Activated T-cell treated with anti-CD3 and anti-CD28 coated beads for 48 hours (primary cell): ENCODE measurements around the gene ASRGL1.
"Not testable (repeated sequence)": the region's sequence is repeated elsewhere in the genome, so short reads cannot be mapped to it uniquely, and the experiment has no call there.

Experiments used
- DNase-seq: peaks from one replicate; pipeline ENCODE4 v3.0.0-alpha.2; 2020; ENCODE audit warnings: low read depth

The ASRGL1 gene

GRCh38 chr11:62337303-62338181, at the start of gene ASRGL1:
ASRGL1 (plus strand) TSS chr11:62337448; CDS start chr11:62337978, 530 bp downstream.
- peak; percentile 67 for DNase-seq

- DNase-seq: no peak
These were observed 41.7 kb upstream of the ASRGL1 start for GRCh38 chr11:62295504-62295903.

GRCh38 chr11:62298975-62299374, 38.3 kb upstream of the ASRGL1 start, which contains the start of gene SCGB1D4:
SCGB1D4 (minus strand) TSS chr11:62299075; CDS start chr11:62299010, 65 bp downstream.
- DNase-seq: no peak

DNA sequence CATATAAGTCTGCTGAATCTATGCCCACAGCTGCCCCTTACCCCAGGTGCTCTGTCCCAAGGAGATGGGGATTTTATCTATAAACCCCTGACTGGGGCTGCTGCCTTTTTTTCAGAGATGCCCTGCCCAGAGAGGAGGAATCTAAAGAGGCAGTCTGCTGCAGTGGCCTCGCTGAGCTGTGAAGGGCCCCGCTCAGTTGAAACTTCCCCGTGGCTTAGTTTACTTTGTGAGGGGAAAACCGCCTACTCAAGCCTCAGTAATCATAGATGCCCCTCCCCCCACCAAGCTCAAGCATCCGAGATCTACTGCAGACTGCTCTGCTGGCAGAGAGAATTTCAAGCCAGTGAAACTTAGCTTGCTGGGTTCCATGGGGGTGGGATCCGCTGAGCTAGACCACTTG, 31.0 kb upstream of the ASRGL1 start:
- no peak for DNase-seq

DNA sequence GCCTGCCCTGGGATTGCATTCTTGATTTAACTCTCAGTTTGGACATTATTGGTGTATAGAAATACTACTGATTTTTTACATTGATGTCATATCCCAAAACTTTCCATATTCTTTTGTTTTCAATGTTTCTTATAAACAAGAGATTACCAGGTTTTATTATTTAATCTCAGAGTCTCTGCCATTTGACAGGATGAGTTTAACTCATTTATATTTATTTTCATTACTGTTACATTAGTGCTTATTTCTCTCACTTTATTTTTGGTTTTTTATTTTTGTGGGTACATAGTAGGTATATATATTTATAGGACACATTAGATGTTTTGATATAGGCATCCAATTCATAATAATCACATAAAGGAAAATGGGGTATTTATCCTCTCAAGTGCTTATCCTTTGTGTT, 29.3 kb upstream of the ASRGL1 start:
- no peak for DNase-seq

DNA sequence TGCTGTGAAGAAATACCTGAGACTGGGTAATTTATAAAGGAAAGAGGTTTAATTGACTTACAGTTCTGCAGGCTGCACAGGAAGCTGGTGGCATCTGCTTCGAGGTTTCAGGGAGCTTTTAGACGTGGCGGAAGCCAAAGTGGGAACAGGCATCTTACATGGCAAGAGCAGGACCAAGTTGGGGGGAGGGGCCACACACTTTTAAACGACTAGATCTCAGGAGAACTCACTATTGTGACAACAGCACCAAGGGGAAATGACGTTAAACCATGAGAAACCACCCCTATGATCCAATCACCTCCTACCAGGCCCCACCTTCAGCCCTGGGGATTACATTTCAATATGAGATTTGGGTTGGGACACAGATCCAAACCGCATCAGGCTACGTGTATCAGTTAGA, 27.3 kb upstream of the ASRGL1 start:
- no peak for DNase-seq

- DNase-seq: no peak
These were observed 21.8 kb upstream of the ASRGL1 start for GRCh38 chr11:62315431-62315830.

DNA sequence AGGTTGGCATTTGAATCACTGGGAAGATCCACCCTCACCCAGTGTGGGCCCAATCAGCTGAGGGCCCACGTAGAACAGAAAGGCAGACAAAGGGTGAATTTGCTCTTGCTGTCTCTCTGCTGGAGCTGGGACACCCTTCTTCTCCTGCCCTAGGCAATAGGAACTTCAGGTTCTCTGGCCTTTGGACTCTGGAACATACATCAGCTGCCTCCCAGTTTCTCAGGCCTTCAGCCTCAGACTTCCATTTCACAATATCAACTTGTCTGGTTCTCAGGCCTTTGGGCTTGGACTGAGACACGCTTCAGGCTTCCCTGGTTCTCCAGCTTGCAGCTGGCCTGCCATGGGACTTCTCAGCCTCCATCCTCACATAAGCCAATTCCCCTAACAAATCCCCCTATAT, 14.7 kb upstream of the ASRGL1 start:
- DNase-seq: no peak

DNA sequence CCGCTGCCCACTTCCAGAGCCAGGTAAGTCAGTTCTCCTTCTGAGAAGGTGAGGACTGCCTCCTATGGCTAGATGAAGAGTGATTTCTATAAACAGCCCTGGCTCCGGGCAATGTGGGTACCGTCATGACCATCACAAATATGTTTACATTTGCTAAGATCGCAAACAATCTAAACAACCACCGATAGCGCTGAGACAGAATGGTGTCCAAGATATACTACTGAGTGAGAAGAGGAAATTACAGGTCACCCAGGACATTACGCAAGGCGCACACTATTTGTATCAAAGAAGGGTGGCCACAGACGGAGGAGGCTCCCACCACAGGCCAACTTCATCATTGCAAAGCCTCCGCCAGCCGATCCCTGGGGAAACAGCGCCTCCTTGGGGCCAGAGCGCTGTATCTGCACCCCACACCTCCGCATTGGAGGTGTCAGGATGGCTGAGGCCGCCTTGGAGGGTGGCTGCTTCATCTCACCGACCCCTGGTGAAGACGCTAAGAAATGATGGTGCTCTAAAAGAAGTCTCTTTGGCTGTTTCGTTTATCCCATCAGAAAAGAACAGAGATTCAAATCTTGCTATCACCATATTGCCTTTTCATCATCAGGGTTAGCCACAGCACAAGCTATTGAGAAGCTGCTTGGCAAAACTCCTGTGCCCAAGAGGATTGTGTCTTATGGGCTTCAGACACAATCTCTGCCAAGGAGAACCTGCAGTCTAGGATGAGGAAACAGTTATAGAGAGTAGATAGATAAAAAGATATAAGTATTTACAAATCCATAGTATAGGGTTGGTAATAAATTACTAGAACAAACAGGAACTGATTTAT, 12.3 kb upstream of the ASRGL1 start:
- peak; percentile 76 for DNase-seq

DNA sequence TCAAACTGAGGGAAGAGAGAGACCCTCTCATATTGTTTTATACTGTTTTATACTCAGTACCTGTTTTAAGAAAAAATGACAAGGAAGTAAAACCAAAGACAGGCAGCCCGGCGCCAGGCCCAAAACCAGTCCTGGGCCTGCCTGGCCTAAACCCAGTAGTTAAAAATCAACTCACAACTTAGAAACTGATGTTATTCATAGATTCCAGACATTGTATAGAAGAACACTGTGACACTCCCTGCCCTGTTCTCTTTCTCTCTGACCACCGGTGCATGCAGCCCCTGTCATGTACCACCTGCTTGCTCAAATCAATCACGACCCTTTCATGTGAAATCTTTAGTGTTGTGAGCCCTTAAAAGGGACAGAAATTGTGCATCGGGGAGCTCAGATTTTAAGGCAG, 11.5 kb upstream of the ASRGL1 start:
- not testable (repeated sequence) for DNase-seq

DNA sequence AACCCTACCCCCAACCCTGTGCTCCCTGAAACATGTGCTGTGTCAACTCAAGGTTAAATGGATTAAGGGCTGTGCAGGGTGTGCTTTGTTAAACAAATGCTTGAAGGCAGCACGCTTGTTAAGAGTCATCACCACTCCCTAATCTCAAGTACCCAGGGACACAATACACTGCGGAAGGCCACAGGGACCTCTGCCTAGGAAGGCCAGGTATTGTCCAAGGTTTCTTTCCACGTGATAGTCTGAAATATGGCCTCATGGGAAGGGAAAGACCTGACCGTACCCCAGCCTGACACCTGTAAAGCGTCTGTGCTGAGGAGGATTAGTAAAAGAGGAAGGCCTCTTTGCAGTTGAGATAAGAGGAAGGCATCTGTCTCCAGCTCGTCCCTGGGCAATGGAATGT, 10.5 kb upstream of the ASRGL1 start:
- not testable (repeated sequence) for DNase-seq

DNA sequence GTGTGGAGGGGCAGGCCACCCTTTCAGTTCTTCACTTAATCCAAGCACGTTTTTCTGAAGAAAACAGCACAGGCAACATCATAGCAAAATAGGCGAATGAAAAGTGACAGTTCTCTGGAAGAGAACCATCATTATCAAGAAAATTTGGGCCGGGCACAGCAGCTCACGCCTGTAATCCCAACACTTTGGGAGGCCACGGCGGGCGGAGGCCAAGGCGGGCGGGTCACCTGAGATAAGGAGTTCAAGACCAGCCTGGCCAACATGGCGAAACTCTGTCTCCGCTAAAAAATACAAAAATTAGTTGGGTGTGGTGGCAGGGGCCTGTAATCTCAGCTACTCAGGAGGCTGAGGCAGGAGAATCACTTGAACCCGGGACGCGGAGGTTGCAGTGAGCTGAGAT, 9.7 kb upstream of the ASRGL1 start:
- DNase-seq: not testable (repeated sequence)

DNA sequence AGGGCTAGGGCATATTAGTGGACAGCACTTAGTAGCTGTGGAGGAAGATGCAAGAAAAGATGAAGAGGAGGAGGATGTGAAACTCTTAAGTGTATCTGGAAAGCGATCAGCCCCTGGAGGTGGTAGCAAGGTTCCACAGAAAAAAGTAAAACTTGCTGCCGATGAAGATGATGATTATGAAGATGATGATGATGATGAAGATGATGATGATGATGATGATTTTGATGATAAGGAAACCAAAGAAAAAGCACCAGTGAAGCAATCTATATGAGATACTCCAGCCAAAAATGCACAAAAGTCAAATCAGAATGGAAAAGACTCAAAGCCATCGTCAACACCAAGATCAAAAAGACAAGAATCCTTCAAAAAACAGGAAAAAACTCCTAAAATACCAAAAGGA, 6.0 kb upstream of the ASRGL1 start:
- not testable (repeated sequence) for DNase-seq

DNA sequence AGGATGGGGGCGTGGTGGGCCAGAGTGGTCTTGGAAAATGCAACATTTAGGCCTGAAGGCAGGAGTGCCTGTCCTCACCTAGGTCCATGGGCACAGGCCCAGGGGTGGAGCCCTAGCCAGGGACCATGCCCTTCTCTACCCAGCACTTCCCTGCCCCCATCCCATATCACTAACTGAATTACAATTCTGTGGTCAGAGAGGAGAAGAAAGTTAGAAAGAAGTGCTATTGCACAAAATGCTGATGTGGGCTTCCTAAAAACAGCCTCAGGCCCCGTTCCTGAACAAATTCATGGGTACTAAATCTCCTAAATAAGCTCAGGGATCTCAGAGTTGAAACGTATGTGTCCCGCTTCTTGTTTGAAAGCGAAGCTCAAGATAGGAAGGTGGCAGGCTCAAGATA, 3.5 kb upstream of the ASRGL1 start:
- DNase-seq: no peak

GRCh38 chr11:62336949-62337302, 322 bp upstream of the ASRGL1 start:
- not testable (repeated sequence) for DNase-seq

- DNase-seq: no peak
These were observed 970 bp downstream of the ASRGL1 start for GRCh38 chr11:62338218-62338617.

- peak; percentile 40 for DNase-seq
These were observed 3.1 kb downstream of the ASRGL1 start for GRCh38 chr11:62340269-62340901.

- DNase-seq: no peak
These were observed 4.3 kb downstream of the ASRGL1 start for GRCh38 chr11:62341588-62341987.

- not testable (repeated sequence) for DNase-seq
These were observed 6.5 kb downstream of the ASRGL1 start for GRCh38 chr11:62343646-62344190.

DNA sequence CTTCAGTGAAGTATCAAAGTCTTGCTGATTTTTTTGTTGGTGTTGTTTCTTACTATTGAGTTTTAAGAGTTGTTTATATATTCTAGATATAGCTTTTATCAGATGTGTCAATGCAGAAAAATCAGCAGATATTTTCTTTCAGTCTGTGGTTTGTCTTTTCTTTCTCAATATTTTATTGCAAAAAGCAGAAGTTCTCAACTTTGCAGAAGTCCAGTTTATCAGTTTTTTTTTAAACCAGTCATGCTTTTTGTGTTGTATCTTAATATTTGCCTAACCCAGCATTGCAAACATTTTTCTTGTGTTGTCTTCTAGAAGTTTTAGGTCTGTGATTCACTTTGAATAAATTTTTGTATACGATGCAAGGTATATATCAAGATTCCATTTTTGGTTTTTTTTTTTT, 7.0 kb downstream of the ASRGL1 start:
- no peak for DNase-seq

DNA sequence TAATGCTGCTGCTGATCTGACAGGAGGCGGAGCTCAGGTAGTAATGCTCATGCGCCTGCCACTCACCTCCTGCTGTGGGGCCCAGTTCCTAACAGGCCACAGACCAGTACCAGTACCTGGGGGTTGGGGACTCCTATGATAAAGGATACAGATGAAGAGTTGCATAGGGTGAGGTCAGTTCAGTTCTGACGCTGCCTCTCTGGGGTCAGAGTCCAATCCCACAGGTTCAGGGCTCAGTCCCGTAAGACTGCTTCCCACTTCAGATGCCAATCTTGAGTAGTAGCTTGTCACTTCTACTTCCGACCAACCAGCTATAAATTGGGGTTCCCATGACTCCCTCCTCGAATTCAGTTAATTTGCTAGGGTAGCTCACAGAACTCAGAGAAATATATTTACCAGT, 8.6 kb downstream of the ASRGL1 start:
- no peak for DNase-seq
